GM18909 (cell line): ENCODE measurements around the gene CKAP4.

Source experiments
- ATAC-seq: cut with Tn5 transposase; IDR thresholded peaks from one replicate; pipeline ENCODE4 v1.9.1; 2021; ENCODE audit warnings: mild to moderate bottlenecking; ENCODE audit not compliant: unreplicated experiment, poor library complexity

The CKAP4 gene

GRCh38 chr12:106276032-106276740, 28.4 kb upstream of the CKAP4 start:
- peak; percentile 80 for ATAC-seq

- no peak for ATAC-seq
These were observed 27.6 kb upstream of the CKAP4 start for GRCh38 chr12:106275458-106275857.

- no peak for ATAC-seq
These were observed 26.8 kb upstream of the CKAP4 start for GRCh38 chr12:106274575-106275121.

GRCh38 chr12:106274012-106274411, 26.2 kb upstream of the CKAP4 start:
- ATAC-seq = no peak

GRCh38 chr12:106273491-106273890, 25.7 kb upstream of the CKAP4 start:
- ATAC-seq = no peak

GRCh38 chr12:106271575-106272505, 24.0 kb upstream of the CKAP4 start:
- ATAC-seq = no peak

- no peak for ATAC-seq
These were observed 21.4 kb upstream of the CKAP4 start for GRCh38 chr12:106269150-106269771.

GRCh38 chr12:106267535-106267934, 19.7 kb upstream of the CKAP4 start:
- ATAC-seq = no peak

GRCh38 chr12:106265116-106265515, 17.3 kb upstream of the CKAP4 start:
- no peak for ATAC-seq

- no peak for ATAC-seq
These were observed 11.1 kb upstream of the CKAP4 start for GRCh38 chr12:106258935-106259334.

GRCh38 chr12:106258226-106258625, 10.4 kb upstream of the CKAP4 start:
- no peak for ATAC-seq

GRCh38 chr12:106256524-106256923, 8.7 kb upstream of the CKAP4 start:
- no peak for ATAC-seq

GRCh38 chr12:106255952-106256351, 8.1 kb upstream of the CKAP4 start:
- no peak for ATAC-seq

GRCh38 chr12:106255493-106255892, 7.7 kb upstream of the CKAP4 start:
- no peak for ATAC-seq

- no peak for ATAC-seq
These were observed 6.9 kb upstream of the CKAP4 start for GRCh38 chr12:106254724-106255123.

- ATAC-seq = no peak
These were observed 4.0 kb upstream of the CKAP4 start for GRCh38 chr12:106251631-106252455.

- peak; percentile 77 for ATAC-seq
These were observed 1.8 kb upstream of the CKAP4 start for GRCh38 chr12:106249411-106250135.

- no peak for ATAC-seq
These were observed 1.1 kb upstream of the CKAP4 start for GRCh38 chr12:106248846-106249371.

GRCh38 chr12:106248312-106248845, 559 bp upstream of the CKAP4 start:
- peak; percentile 22 for ATAC-seq
